Loucy (cell line): ENCODE data around the gene JUP.
A peak's percentile ranks its signal among the peaks of the same experiment; 100 is the strongest.

Experiments used
- H2AFZ ChIP-seq: fragments of 200-600 bp; sonication (generic); 2 replicates; pipeline ENCODE4 v1.6.0; 2016; ENCODE audit warnings: antibody characterized with exemption, mild to moderate bottlenecking, low read length, moderate library complexity
- H3F3A ChIP-seq: fragments of 200-600 bp; 2 replicates; pipeline ENCODE4 v1.6.0; 2016; ENCODE audit warnings: antibody characterized with exemption, low read depth, mild to moderate bottlenecking
- H3K27me3 ChIP-seq: fragments of 200-600 bp; sonication (generic); 2 replicates; pipeline ENCODE4 v1.6.1; 2014; ENCODE audit warnings: low read length, mild to moderate bottlenecking; ENCODE audit not compliant: insufficient read depth, poor library complexity, severe bottlenecking
- H3K36me3 ChIP-seq: fragments of 200-600 bp; sonication (generic); 2 replicates; pipeline ENCODE4 v1.6.1; 2016; ENCODE audit warnings: low read length; ENCODE audit not compliant: insufficient read depth
- H3K4me1 ChIP-seq: fragments of 200-600 bp; sonication (generic); 2 replicates; pipeline ENCODE4 v1.5.1; 2014; ENCODE audit warnings: low read length, mild to moderate bottlenecking; ENCODE audit not compliant: insufficient read depth, poor library complexity, severe bottlenecking
- H3K4me2 ChIP-seq: fragments of 200-600 bp; sonication (generic); 2 replicates; pipeline ENCODE4 v1.6.0; 2014; ENCODE audit warnings: antibody characterized with exemption, low read length, low read depth, mild to moderate bottlenecking; ENCODE audit not compliant: poor library complexity, severe bottlenecking
- H3K4me3 ChIP-seq: fragments of 200-600 bp; sonication (generic); 2 replicates; pipeline ENCODE4 v1.5.1; 2014; ENCODE audit warnings: low read length, mild to moderate bottlenecking, mixed read lengths; ENCODE audit not compliant: poor library complexity, severe bottlenecking
- H3K79me2 ChIP-seq: fragments of 200-600 bp; sonication (generic); 2 replicates; pipeline ENCODE4 v1.6.1; 2014; ENCODE audit warnings: low read length; ENCODE audit not compliant: insufficient read depth
- H3K9ac ChIP-seq: fragments of 200-600 bp; sonication (generic); 2 replicates; pipeline ENCODE4 v1.6.0; 2014; ENCODE audit warnings: mild to moderate bottlenecking, low read depth, low read length, moderate library complexity; ENCODE audit not compliant: poor library complexity, severe bottlenecking
- H3K9me2 ChIP-seq: fragments of 200-600 bp; sonication (generic); replicated peaks from 2 replicates; pipeline ENCODE4 v1.6.1; 2016; ENCODE audit warnings: low read depth, low read length, mixed read lengths
- H3K9me3 ChIP-seq: fragments of 200-600 bp; sonication (generic); 2 replicates; pipeline ENCODE4 v1.6.1; 2014; ENCODE audit warnings: mild to moderate bottlenecking, antibody characterized with exemption, low read length, low read depth; ENCODE audit not compliant: insufficient read depth
- H4K20me1 ChIP-seq: fragments of 200-600 bp; sonication (generic); 2 replicates; pipeline ENCODE4 v1.6.0; 2014; ENCODE audit warnings: antibody characterized with exemption, low read length, mild to moderate bottlenecking; ENCODE audit not compliant: insufficient read depth, poor library complexity, severe bottlenecking
- CTCF ChIP-seq: fragments of 200-600 bp; sonication (generic); conservative IDR thresholded peaks from 2 replicates; pipeline ENCODE4 v1.5.1; 2014; ENCODE audit warnings: mild to moderate bottlenecking, antibody characterized with exemption, low read length
- EZH2phosphoT487 ChIP-seq: fragments of 200-600 bp; IDR thresholded peaks from 2 replicates; pipeline ENCODE4 v1.6.1; 2018; ENCODE audit warnings: antibody characterized with exemption, mild to moderate bottlenecking, moderate library complexity, borderline replicate concordance

The JUP gene

GRCh38 chr17:41775394-41776226 is 10.9 kb downstream of the JUP start:
- Histone ChIP-seq H3K4me3 (no peak overlapping the region), H3K4me1 (no peaks in the 10 kb centered on the region), H3K9me2 (no peaks in the 10 kb centered on the region), H3K36me3 (peaks cover 33% of the 10 kb centered on the region; the same call in 1 of the 2 replicates), H2AFZ (no peak overlapping the region), H3K9me3 (no peaks in the 10 kb centered on the region), H3K79me2 (peaks cover 74% of the 10 kb centered on the region), H3K9ac (no peak overlapping the region), H3K27me3 (no peaks in the 10 kb centered on the region), H3F3A (no peaks in the 10 kb centered on the region), H4K20me1 (peaks cover 55% of the 10 kb centered on the region), H3K4me2 (no peak overlapping the region)
- TF ChIP-seq CTCF = no peak
- TF ChIP-seq EZH2phosphoT487 = no peak

GRCh38 chr17:41773731-41774193 is 12.7 kb downstream of the JUP start:
- H2AFZ ChIP-seq = no peak overlapping the region
- no peaks in the 10 kb centered on the region for H3K9me2 ChIP-seq
- H3K4me1 ChIP-seq = no peaks in the 10 kb centered on the region
- peaks cover 57% of the 10 kb centered on the region for H3K79me2 ChIP-seq
- H3F3A ChIP-seq = no peaks in the 10 kb centered on the region
- peak overlapping the region; percentile 40 for H3K4me2 ChIP-seq
- H3K4me3 ChIP-seq = no peak overlapping the region
- no peaks in the 10 kb centered on the region for H3K9me3 ChIP-seq
- peaks cover 50% of the 10 kb centered on the region for H4K20me1 ChIP-seq
- no peak overlapping the region for H3K9ac ChIP-seq
- TF ChIP-seq CTCF = no peak
- no peak for TF ChIP-seq EZH2phosphoT487
- H3K36me3 ChIP-seq = peaks cover 51% of the 10 kb centered on the region; the same call in 1 of the 2 replicates
- H3K27me3 ChIP-seq = no peaks in the 10 kb centered on the region

- Histone ChIP-seq H3F3A (no peaks in the 10 kb centered on the region), H3K4me3 (no peak overlapping the region), H3K9me3 (no peaks in the 10 kb centered on the region), H3K36me3 (peaks cover 56% of the 10 kb centered on the region; the same call in 1 of the 2 replicates), H3K9ac (no peak overlapping the region), H3K4me2 (no peak overlapping the region), H3K27me3 (no peaks in the 10 kb centered on the region), H3K4me1 (no peaks in the 10 kb centered on the region), H3K79me2 (peaks cover 54% of the 10 kb centered on the region), H3K9me2 (no peaks in the 10 kb centered on the region), H2AFZ (no peak overlapping the region), H4K20me1 (peaks cover 47% of the 10 kb centered on the region)
- no peak for TF ChIP-seq EZH2phosphoT487
- no peak for TF ChIP-seq CTCF
Observed at GRCh38 chr17:41773190-41773588, 13.3 kb downstream of the JUP start.
